ENCODE data around the gene S100A5. TPM values are rescaled to one million over a fixed set of nuclear protein-coding genes. Genes with fewer than 3 reads are reported as not detected.

The S100A5 gene
- total RNA-seq, 1 experiment from 2014 or later: not detected

DNA sequence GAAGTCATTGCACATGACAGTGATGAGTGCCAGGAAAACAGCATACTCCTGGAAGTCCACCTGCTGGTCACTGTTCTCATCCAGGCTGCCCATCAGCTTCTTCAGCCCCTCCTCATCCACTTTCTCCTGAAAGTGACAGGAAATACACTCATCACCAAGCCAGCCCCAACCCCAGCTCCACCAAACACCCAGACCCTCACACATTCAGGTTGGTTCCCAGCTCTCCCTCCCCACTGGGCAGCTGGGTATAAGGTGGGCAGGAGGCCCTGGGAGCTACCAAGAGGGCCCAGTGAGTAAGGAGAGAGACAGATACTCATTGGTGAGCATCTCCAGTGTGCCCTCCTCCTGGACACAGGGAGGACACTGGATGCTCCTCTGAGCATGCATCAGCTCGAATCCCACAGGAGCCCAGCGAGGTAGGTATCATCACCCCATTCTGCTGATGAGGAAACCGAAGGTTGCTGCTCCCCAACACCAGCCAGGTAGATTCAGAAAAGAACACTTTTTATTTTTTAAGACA is 20.8 kb upstream of the S100A5 start:
- H3K4me3 Mint-ChIP-seq (ENCODE audit: low read depth, unreplicated experiment): no peak overlapping the region
- BruUV-seq (replicated peaks): no TSS peak
- intact Hi-C loops (cut with micrococcal nuclease; ENCODE audit: unreplicated experiment): no loop called here
- H3K27me3 Mint-ChIP-seq (ENCODE audit: unreplicated experiment): no peaks in the 10 kb centered on the region
- CTCF ChIA-PET: interaction anchor here (1.1 to 1.6 kb wide), 3 partner anchors 9 to 29 kb away, joined by 3 read pairs; no protein-coding TSS in a partner anchor
- H3K4me1 Mint-ChIP-seq (ENCODE audit: low read depth, unreplicated experiment): peaks cover 16% of the 10 kb centered on the region
- no peak for DNase-seq
- peaks cover 15% of the 10 kb centered on the region for H3K36me3 Mint-ChIP-seq (ENCODE audit: insufficient read depth, unreplicated experiment)
- no peak overlapping the region for H3K27ac Mint-ChIP-seq (ENCODE audit: unreplicated experiment)
- H3K9me3 Mint-ChIP-seq (ENCODE audit: low read depth, unreplicated experiment): no peaks in the 10 kb centered on the region
- TF ChIP-seq, protein P1, sequence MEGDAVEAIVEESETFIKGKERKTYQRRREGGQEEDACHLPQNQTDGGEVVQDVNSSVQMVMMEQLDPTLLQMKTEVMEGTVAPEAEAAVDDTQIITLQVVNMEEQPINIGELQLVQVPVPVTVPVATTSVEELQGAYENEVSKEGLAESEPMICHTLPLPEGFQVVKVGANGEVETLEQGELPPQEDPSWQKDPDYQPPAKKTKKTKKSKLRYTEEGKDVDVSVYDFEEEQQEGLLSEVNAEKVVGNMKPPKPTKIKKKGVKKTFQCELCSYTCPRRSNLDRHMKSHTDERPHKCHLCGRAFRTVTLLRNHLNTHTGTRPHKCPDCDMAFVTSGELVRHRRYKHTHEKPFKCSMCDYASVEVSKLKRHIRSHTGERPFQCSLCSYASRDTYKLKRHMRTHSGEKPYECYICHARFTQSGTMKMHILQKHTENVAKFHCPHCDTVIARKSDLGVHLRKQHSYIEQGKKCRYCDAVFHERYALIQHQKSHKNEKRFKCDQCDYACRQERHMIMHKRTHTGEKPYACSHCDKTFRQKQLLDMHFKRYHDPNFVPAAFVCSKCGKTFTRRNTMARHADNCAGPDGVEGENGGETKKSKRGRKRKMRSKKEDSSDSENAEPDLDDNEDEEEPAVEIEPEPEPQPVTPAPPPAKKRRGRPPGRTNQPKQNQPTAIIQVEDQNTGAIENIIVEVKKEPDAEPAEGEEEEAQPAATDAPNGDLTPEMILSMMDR (IDR thresholded peaks at IDR 0.05; ENCODE audit: unreplicated experiment): no peak

DNA sequence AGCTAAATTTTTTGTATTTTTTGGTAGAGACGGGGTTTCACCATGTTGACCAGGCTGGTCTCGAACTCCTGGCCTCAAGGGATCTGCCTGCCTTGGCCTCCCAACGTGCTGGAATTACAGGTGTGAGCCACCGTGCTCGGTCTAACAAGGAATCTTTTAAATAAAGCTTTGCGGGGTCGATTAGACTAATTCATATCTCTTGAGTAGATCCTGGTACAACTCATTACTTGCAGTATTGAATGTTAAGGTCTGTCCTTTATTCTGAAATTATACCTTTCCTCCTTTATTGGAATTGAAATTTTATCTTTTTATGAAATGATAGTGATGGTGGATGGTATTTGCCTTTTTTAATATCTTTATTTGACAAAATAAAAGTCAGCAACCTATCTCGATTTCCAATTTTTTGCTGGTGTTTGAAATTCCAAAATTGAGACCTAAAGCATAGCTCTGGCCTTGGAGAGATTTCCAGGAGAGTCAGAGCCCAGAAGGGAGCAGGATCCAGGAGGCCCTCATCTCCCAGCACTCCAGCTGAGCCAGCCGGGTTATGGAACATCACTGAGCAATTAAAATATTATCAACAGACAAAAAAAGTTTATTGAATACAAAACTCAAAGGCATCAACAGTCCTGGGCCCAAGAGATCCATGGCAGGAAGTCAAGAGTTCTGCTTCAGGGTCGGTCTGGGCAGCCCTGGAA is 20.2 kb upstream of the S100A5 start:
- H3K4me1 Mint-ChIP-seq (ENCODE audit: low read depth, unreplicated experiment): peaks cover 10% of the 10 kb centered on the region
- no peak overlapping the region for H3K27ac Mint-ChIP-seq (ENCODE audit: unreplicated experiment)
- TF ChIP-seq, protein P1 (IDR thresholded peaks at IDR 0.05; ENCODE audit: unreplicated experiment): no peak
- BruUV-seq (replicated peaks): no TSS peak
- no peak for DNase-seq
- no peaks in the 10 kb centered on the region for H3K9me3 Mint-ChIP-seq (ENCODE audit: low read depth, unreplicated experiment)
- H3K4me3 Mint-ChIP-seq (ENCODE audit: low read depth, unreplicated experiment): no peak overlapping the region
- intact Hi-C loops (cut with micrococcal nuclease; ENCODE audit: unreplicated experiment): no loop called here
- H3K36me3 Mint-ChIP-seq (ENCODE audit: insufficient read depth, unreplicated experiment): peaks cover 9% of the 10 kb centered on the region
- CTCF ChIA-PET: interaction anchor here (0.6 to 1.1 kb wide), 5 partner anchors 9 to 298 kb away, joined by 3 read pairs; no protein-coding TSS in a partner anchor
- H3K27me3 Mint-ChIP-seq (ENCODE audit: unreplicated experiment): no peaks in the 10 kb centered on the region

DNA sequence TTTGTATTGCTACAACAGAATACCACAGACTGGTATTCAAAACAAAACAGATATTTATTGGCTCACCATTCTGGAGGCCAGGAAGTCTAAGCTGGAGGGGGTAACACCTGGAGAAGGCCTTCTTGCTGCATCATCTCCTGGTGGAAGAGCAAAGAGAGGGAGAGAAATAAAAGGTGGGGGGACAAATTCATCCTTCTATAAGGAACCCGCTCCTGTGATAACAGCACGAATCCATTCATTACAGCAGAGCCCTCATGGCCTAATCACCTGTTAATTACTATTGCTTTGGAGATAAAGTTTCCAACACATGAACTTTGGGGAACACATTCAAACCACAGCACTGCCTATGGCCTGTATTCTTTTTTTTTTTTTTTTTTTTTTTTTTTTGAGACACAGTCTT is 19.5 kb upstream of the S100A5 start:
- Mint-ChIP-seq H3K4me3 (ENCODE audit: low read depth, unreplicated experiment) (no peak overlapping the region), H3K4me1 (ENCODE audit: low read depth, unreplicated experiment) (peaks cover 4% of the 10 kb centered on the region), H3K36me3 (ENCODE audit: insufficient read depth, unreplicated experiment) (peaks cover 2% of the 10 kb centered on the region), H3K27ac (ENCODE audit: unreplicated experiment) (no peak overlapping the region), H3K9me3 (ENCODE audit: low read depth, unreplicated experiment) (no peaks in the 10 kb centered on the region), H3K27me3 (ENCODE audit: unreplicated experiment) (no peaks in the 10 kb centered on the region)
- DNase-seq: no peak
- CTCF ChIA-PET: interaction anchor here (0.7 to 1.1 kb wide), 3 partner anchors 45 to 298 kb away, joined by 3 read pairs; no protein-coding TSS in a partner anchor
- intact Hi-C loops (cut with micrococcal nuclease; ENCODE audit: unreplicated experiment): no loop called here
- TF ChIP-seq, protein P1 (IDR thresholded peaks at IDR 0.05; ENCODE audit: unreplicated experiment): no peak
- BruUV-seq (replicated peaks): no TSS peak

DNA sequence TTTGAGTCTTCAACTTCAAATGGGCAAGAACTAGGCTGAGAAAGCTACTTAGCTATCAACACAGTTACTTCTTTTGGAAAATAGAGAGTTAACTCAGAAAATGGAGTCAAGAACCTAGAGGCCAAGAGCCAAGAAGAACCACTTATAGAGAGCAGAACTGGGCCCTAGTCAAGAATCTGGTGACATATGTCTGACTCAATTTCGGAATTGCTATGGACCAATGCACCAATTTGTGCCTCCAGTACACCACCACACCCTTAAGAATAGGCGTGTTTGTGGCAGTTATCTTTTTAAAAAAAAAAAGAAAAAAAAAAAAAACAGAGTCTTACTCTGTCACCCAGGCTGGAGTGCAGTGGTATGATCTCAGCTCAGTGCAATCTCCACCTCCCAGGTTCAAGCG is 17.1 kb upstream of the S100A5 start:
- H3K27ac Mint-ChIP-seq (ENCODE audit: unreplicated experiment): no peak overlapping the region
- no peak overlapping the region for H3K4me3 Mint-ChIP-seq (ENCODE audit: low read depth, unreplicated experiment)
- TF ChIP-seq, protein P1 (IDR thresholded peaks at IDR 0.05; ENCODE audit: unreplicated experiment): no peak
- no peaks in the 10 kb centered on the region for H3K9me3 Mint-ChIP-seq (ENCODE audit: low read depth, unreplicated experiment)
- DNase-seq: no peak
- BruUV-seq (replicated peaks): no TSS peak
- CTCF ChIA-PET: no interaction called here
- peaks cover 12% of the 10 kb centered on the region for H3K4me1 Mint-ChIP-seq (ENCODE audit: low read depth, unreplicated experiment)
- intact Hi-C loops (cut with micrococcal nuclease; ENCODE audit: unreplicated experiment): no loop called here
- no peaks in the 10 kb centered on the region for H3K27me3 Mint-ChIP-seq (ENCODE audit: unreplicated experiment)
- H3K36me3 Mint-ChIP-seq (ENCODE audit: insufficient read depth, unreplicated experiment): no peaks in the 10 kb centered on the region

Data from Calu3 (cell line).